Testis (tissue), 2 donors: ENCODE data around the gene RELCH.

ENCODE experiments used
- CTCF ChIP-seq, 3 experiments: fragments of 450-650 bp in 2 of 3; fragments of 200-600 bp in 1 of 3; sonication (generic) in 1 of 3; IDR thresholded peaks; one replicate each; pipeline ENCODE4 v1.5.1; 2016 to 2019; ENCODE audit warnings: antibody characterized with exemption in 3 of 3, mild to moderate bottlenecking in 2 of 3, moderate library complexity in 1 of 3
- POLR2A ChIP-seq: fragments of 450-650 bp; IDR thresholded peaks from one replicate; pipeline ENCODE4 v1.6.1; 2017; ENCODE audit warnings: antibody characterized with exemption, mild to moderate bottlenecking, moderate library complexity

- TF ChIP-seq POLR2A (no peak), CTCF (IDR thresholded peaks at IDR 0.05) (no peak)
Observed at GRCh38 chr18:62248313-62248712, 61.3 kb downstream of the RELCH start.
